NCI-H510A (cell line): ENCODE data around the gene INTS2.
A peak's percentile ranks its signal among the peaks of the same experiment; 100 is the strongest.
"Not testable (repeated sequence)": the region's sequence is repeated elsewhere in the genome, so short reads cannot be mapped to it uniquely, and the experiment has no call there.

Experiments
- DNase-seq: peaks from one replicate; lab custom pipeline; 2025; lab: John Stamatoyannopoulos, UW

Gene INTS2, protein sequence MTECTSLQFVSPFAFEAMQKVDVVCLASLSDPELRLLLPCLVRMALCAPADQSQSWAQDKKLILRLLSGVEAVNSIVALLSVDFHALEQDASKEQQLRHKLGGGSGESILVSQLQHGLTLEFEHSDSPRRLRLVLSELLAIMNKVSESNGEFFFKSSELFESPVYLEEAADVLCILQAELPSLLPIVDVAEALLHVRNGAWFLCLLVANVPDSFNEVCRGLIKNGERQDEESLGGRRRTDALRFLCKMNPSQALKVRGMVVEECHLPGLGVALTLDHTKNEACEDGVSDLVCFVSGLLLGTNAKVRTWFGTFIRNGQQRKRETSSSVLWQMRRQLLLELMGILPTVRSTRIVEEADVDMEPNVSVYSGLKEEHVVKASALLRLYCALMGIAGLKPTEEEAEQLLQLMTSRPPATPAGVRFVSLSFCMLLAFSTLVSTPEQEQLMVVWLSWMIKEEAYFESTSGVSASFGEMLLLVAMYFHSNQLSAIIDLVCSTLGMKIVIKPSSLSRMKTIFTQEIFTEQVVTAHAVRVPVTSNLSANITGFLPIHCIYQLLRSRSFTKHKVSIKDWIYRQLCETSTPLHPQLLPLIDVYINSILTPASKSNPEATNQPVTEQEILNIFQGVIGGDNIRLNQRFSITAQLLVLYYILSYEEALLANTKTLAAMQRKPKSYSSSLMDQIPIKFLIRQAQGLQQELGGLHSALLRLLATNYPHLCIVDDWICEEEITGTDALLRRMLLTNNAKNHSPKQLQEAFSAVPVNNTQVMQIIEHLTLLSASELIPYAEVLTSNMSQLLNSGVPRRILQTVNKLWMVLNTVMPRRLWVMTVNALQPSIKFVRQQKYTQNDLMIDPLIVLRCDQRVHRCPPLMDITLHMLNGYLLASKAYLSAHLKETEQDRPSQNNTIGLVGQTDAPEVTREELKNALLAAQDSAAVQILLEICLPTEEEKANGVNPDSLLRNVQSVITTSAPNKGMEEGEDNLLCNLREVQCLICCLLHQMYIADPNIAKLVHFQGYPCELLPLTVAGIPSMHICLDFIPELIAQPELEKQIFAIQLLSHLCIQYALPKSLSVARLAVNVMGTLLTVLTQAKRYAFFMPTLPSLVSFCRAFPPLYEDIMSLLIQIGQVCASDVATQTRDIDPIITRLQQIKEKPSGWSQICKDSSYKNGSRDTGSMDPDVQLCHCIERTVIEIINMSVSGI

DNA sequence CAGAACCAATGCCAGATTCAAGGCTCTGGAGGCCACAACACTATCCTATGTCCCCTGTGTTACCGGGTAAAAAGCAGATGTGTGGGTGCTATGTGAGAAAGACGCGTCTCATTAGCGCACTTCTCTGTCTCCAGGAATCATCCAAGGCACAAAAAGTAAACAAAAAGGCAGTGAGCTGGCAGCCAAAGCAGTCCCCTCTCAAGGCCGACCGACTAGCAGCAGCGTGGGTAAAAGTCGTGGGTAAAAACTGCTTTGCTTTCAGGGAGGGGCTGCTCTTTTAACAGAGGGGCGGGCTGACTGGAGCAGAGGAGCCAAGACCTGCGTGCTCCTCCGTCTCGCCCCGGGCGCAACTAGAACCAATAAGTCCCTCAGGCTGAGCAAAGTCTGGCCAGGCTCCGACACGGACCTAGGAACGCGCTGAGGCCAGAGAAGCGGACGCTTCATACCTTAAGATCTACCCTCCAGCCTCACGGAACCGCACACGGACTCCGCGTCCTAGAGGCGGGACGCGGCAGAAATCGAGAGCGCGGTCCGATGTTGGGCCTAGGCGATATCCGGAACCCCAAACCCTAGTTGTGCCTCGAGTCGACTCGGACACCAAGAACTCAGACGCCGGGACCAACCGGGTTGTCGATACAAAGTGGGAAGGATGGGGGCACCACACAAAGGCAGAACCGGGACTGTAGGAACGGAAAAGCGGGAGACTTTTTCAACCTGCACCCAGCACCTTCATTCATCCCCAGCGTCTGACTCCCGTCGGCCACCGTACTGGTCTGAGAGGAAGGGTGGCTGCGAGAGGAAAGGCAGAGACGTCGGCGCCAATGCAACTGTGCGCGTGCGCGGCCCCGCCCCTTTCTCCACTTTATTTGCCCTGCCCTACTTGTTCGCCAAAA lies at the start of gene INTS2:
TSS of gene INTS2 (minus strand) at position 775 of the 893 bp plus-strand sequence. CDS start 1,338 bp downstream, outside the sequence.
- peak; percentile 94 for DNase-seq

DNA sequence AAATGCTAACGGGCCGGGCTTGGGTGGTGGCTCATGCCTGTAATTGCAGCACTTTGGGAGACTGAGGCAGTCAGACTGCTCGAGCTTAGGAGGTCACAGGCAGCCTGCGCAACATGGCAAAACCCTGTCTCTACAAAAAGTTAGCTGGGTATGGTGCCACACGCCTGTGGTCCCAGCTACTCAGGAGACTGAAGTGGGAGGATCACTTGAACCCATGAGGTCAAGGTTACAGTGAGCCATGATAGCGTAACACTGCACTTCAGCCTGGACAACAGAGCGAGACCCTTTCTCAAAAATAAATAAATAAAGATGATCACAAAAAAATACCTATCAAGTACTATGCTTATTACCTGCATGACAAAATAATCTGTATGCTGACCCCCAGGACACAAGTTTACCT lies 46.3 kb upstream of the INTS2 start:
- no peak for DNase-seq

DNA sequence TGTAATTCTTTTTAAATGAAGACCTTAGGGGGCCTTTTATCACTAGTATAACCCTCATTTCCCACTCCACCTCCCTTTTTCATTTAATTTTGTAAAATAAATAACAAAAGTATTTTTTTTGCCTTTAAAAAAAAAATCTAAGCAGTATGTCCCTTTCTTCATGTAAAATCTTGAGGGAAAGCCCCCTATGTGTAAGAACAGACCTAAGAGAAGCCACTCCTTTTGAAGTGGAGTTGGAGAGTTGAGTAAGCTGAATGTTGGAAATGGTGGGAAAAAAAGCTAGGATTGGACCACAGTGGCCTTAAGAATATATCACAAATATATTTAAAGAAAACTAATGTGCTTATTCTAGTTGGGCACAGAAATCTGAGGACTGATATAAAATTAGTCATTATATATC lies 44.5 kb upstream of the INTS2 start:
- DNase-seq: no peak

DNA sequence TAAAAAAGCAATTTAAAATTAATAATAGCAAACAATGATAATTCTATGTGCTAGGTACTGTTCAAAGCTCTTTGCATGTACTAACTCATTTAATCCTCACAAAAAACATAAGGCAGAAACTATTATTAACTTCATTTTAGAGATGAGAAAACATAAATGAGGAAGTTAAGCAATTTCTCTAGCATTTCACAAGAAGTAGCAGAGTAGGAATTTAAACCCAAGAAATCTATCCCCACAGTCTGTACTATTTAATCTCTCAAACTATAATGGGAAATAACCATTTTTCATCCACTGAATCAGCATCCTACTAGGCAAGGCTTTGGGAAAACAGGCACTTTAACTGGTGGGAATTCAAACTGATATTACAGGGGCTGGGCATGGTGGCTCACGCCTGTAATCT lies 42.2 kb upstream of the INTS2 start:
- DNase-seq: no peak

DNA sequence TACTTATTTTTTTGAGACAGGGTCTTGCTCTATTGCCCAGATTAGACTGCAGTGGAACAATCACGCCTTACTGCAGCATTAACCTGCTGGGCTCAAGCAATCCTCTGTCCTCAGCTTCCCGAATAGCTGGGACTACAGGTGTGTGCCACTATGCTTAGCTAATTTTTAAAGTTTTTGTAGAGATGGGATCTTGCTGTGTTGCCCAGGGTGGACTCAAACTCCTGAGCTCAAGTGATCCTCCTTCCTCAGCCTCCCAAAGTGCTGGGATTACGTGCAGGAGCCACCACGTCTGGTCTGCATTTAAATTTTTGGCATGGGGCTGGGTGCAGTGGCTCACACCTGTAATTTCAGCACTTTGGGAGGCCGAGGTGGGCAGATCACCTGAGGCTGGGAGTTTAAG lies 41.0 kb upstream of the INTS2 start:
- no peak for DNase-seq

DNA sequence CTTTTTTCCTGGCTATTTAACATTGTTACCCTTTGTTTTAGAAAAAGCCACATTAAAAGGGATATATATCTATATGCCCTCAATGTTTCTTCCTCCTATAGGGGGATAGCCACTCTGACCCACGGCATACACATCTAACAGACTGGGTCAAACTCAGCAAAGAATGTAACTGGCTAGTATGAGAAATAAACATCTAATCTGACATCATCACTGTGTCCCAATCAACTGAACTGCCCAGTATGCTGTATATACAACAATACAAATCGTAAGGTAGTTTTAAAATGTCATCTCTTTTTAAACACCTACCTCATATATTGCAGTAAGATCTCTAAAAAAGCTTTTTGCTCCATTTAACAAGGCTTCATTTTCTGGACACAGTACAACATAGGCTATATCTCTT lies 39.9 kb upstream of the INTS2 start:
- DNase-seq: no peak

DNA sequence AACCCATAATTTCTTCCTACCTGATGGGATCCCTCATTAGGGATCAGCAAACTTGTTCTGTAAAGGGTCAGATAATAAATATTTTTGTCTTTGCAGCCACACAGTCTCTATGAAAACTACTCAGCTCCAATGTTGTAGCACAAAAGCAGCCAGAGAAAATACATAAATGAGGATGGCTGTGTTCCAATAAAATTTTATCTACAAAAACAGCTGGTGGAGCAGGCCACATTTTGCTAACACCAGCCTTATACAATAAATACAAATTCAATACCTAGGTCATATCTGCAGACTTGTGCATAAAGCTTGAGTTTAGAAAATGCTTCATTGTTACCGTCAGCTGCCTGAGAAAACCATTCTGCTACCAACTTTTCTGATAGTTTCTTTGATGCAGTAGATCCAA lies 38.4 kb upstream of the INTS2 start:
- DNase-seq: no peak

DNA sequence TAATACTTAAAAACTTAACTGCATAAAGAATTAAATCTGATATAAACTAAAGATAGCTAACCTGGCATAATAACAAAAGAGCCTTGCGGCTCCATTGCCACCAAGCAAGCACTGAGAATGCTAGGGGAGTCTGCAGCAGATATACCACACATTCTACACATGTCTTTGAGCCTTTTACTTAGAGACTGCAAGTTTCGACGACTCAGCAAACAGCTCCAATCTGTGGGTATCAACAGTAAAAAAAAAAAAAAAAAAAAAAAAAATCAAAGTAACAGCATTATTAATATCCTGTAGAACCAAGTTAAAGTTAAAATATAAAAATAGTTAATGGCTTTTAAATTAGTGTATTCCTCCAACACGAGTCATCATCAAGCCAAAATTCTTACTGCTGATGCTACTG lies 27.8 kb upstream of the INTS2 start:
- no peak for DNase-seq

DNA sequence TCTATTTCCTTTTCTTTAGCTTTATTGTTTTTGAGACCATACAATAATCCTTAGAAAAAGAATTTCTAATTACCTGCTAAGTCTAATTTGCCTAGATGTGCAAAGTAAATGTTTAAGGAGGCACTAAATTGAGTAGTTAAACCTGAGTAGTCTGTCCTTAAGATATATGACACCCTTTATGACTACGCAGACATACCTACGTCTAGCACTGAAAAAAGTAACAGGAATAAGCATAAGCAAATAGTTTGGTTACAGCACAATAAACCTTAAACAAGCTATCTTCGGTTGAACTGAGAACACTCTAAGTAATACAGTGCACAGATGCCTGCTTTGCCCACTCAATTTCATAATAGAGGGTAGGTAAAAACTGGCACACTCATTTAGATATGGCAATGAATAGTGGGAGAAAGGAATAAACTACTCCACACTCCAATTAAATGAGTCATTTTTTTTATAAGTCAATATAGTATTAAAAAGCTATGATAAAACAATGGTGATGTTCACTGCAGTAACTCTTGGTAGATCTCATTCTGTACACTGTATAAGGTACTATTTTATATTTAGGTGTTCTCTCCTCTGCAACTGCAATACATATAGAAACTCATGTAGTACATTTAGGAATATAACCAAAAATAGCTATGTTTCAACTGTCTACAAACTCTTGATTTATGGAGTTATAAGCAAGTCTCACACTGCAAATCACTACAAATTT lies 19.7 kb upstream of the INTS2 start:
- DNase-seq: no peak

DNA sequence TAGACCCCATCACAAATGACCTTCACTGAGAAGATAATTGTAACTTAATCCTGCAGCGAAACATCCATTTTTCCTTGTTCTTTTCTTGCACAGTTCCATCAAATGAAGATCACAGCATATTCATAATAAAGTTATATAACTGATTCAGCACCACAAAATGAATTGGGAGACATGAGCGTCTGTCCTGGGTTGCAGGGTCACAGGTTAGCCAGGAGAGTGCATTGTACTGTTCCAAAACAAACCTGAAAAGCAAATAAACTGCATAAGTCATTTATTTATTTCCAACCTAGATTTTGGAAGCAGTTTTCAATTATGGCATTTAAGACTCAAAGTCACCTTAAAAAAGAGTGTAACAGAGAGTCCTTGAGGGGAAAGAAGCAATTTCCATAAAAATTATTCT lies 18.6 kb upstream of the INTS2 start:
- DNase-seq: no peak

DNA sequence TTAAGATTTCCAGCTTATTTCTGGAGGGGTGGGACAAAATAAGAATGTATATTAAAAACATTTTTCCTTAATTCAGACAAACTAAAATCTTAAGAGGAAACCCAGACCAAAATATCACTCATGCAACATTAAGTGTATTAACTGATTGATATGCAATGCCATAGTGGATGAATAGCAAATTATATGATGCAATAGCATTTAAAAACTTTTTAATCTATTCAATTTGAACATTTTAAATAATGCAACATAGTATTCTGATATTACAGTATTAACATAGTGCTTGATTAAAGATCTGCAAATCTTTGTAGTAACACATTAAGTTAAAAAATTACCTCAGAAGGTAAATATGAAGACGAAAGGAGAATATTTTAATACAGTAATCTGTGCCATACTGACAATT lies 15.3 kb upstream of the INTS2 start:
- no peak for DNase-seq

DNA sequence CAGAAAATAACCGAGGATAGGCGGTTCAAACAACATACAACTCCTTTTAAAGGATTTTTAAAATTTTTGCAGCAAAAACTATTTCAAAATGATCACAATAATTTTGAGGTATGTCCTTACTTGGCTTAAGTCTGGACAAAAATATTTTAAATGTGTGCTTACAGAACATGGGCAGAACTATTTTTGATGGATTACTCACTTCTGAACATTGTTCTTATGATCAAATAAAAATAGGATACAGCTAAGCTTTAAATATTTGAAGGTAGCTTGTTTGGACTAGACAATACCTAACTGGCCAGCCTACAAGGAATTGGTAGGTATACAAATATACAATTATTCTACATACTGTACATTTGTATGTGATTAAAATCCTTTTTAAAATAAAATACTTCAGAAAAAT lies 14.3 kb upstream of the INTS2 start:
- no peak for DNase-seq

DNA sequence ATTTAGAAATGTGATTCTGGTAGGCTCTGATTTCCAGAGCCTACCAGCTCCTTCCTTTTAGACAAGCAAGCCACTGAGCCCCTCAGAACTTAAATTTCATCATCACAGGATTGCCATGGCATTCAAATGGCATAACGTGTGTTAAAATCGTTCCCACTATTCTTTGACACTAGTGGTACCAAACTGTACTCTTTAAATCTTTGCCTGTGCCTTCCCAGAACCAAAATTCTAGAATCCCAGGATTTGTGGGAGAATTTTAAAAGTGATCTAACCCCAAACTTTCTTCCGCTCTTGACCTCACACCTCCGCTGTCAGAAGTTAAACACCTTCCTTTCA lies 287 bp upstream of the INTS2 start:
- no peak for DNase-seq

DNA sequence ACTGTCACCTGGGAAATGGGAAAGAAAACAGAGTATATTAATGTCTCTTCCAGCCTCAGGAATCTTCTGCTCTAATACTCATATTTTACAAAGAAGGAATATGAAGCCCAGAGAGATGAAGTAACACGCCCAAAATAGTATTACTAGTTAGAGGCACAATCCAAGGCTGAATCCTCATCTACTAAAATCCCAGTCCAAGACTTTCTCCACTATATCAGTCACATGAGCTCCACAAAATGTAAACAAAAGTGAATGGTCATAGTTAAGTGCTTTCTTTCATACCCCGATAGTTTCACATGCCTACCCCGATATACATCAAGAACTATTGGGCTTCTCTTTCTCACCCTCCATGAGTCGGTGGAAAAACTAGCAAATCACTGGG lies 965 bp downstream of the INTS2 start:
- DNase-seq: no peak

DNA sequence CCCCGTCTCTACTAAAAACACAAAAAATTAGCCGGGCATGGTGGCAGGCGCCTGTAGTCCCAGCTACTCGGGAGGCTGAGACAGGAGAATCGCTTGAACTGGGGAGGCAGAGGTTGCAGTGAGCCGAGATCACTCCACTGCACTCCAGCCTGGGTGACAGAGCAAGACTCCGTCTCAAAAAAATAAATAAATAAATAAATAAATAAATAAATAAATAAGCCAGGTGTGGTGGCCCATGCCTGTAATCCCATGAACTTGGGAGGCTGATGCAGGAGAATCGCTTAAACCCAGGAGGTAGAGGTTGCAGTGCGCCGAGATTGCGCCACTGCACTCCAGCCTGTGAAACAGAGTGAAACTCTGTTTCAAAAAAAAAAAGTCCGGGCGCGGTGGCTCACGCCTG lies 12.6 kb downstream of the INTS2 start:
- not testable (repeated sequence) for DNase-seq

DNA sequence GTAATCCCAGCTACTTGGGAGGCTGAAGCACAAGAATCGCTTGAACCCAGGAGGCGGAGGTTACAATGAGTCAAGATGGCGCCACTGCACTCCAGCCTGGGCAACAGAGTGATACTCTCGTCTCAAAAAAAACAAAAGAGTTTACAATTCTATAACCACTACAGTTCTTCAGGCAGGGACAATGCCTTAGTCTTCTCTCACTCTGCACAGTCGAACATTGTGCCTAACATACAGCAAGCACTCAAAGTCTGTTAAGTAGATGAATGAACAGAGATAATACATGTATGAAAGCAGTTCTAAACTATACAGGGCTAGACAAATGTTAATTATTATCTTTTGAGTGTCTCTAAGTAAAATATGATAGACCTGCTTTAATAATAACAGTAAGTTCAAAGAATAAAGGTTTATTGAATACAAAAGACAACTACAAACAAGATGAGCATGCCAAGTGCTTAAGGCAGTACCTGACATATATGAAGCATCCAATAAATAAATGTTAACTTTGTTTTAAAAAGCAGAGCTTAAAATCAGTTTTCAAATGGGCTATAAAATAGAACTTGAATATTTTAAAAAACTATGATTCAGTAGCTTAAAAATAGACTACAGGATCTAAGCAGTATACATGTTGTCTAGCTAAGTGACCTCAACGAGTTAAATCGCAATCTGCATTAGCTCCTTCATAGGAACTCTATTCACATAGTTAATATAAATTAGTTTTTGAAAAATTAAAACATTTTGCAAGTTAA lies 19.3 kb downstream of the INTS2 start:
- no peak for DNase-seq

DNA sequence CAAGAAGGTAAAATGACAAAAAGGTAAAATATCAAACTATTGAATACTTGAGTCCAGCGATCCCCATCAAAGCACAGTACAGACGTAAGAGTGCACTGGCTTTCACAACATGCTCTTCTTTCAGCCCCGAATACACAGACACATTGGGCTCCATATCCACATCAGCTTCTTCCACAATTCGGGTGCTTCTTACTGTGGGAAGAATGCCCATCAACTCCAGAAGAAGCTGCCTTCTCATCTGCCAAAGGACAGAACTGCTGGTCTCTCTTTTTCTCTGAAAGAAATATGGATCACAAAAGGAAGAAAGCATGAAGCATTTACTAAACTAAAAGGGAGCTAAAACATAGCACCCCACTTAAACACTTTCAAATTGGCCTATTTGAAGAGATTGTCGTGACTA lies 20.4 kb downstream of the INTS2 start:
- no peak for DNase-seq

DNA sequence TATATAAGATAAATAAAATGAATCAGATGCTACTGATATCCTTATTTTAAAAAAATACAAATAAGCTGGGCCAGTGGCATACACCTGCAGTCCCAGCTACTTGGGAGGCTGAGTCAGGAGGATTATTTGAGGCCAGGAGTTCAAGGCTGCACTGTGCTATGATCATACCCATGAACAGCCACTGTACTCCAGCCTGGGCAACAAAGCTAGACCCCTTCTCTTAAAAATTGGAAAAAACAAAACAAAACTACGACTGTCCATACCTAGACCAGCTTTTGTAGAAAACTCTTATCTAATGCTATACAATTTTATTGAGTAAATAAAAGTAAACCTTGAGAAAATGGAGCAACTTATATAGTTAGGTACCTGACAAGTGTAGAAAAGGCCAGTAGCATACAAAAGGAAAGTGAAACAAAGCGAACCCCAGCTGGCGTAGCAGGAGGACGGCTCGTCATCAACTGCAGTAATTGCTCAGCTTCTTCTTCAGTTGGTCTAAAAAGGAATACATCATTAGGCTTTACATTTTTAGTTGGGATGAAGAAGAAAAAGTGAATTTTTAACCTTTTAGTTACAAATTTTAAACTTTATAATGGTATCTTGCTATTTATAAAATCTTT lies 23.6 kb downstream of the INTS2 start:
- no peak for DNase-seq

DNA sequence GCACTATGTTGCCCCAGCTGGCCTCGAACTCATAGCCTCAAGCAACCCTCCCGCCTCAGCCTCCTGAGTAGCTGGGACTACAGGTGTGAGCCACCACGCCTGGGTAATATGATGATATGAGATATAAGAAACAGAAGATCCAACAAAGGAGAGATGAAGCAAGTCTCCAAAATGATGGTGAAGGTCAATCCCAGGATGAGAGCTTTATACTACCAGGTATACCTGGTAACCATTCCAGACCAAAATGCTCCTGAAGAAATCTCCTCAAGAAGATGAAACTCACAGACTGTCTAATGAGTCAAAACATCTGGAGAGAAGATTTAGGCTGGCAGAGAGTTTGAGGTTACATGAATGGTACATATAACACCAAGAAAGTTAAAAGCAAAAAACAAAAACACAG lies 24.5 kb downstream of the INTS2 start:
- no peak for DNase-seq
